ENCODE measurements around the gene REEP1.
A peak's percentile ranks its signal among the peaks of the same experiment; 100 is the strongest.
"Not testable (repeated sequence)": the region's sequence is repeated elsewhere in the genome, so short reads cannot be mapped to it uniquely, and the experiment has no call there.

Gene REEP1

GRCh38 chr2:86200564-86200963, 136.9 kb downstream of the REEP1 start:
- not testable (repeated sequence) for DNase-seq (ENCODE audit: low read depth in 1 of 2, low spot score in 1 of 2)

- no peak for DNase-seq (ENCODE audit: low read depth in 1 of 2, low spot score in 1 of 2)
Measured at GRCh38 chr2:86199834-86200177, 137.6 kb downstream of the REEP1 start.

- DNase-seq (ENCODE audit: low read depth in 1 of 2, low spot score in 1 of 2): no peak
Measured at GRCh38 chr2:86195808-86196387, 141.5 kb downstream of the REEP1 start.

- DNase-seq (ENCODE audit: low read depth in 1 of 2, low spot score in 1 of 2): peak; percentile 84 to 95
Measured at GRCh38 chr2:86195055-86195807, 142.2 kb downstream of the REEP1 start, which contains the start of gene IMMT. TSS of gene IMMT (minus strand) at chr2:86195462. CDS start at chr2:86195382, 80 bp downstream.

- DNase-seq (ENCODE audit: low read depth in 1 of 2, low spot score in 1 of 2): no peak
Measured at GRCh38 chr2:86194751-86195054, 142.7 kb downstream of the REEP1 start.

- DNase-seq (ENCODE audit: low read depth in 1 of 2, low spot score in 1 of 2): no peak
Measured at GRCh38 chr2:86193901-86194567, 143.4 kb downstream of the REEP1 start.

GRCh38 chr2:86189782-86190416, 147.5 kb downstream of the REEP1 start:
- no peak for DNase-seq (ENCODE audit: low read depth in 1 of 2, low spot score in 1 of 2)

- no peak for DNase-seq (ENCODE audit: low read depth in 1 of 2, low spot score in 1 of 2)
Measured at GRCh38 chr2:86186431-86186830, 151.0 kb downstream of the REEP1 start.

- DNase-seq (ENCODE audit: low read depth in 1 of 2, low spot score in 1 of 2): no peak
Measured at GRCh38 chr2:86185517-86186212, 151.8 kb downstream of the REEP1 start.

- no peak for DNase-seq (ENCODE audit: low read depth in 1 of 2, low spot score in 1 of 2)
Measured at GRCh38 chr2:86176597-86176996, 160.8 kb downstream of the REEP1 start.

- DNase-seq (ENCODE audit: low read depth in 1 of 2, low spot score in 1 of 2): no peak
Measured at GRCh38 chr2:86175828-86176227, 161.6 kb downstream of the REEP1 start.

- DNase-seq (ENCODE audit: low read depth in 1 of 2, low spot score in 1 of 2): no peak
Measured at GRCh38 chr2:86174445-86174844, 163.0 kb downstream of the REEP1 start.

- DNase-seq (ENCODE audit: low read depth in 1 of 2, low spot score in 1 of 2): no peak
Measured at GRCh38 chr2:86172610-86173009, 164.8 kb downstream of the REEP1 start.

GRCh38 chr2:86171295-86171694, 166.1 kb downstream of the REEP1 start:
- DNase-seq (ENCODE audit: low read depth in 1 of 2, low spot score in 1 of 2): no peak

GRCh38 chr2:86170449-86170848, 167.0 kb downstream of the REEP1 start:
- no peak for DNase-seq (ENCODE audit: low read depth in 1 of 2, low spot score in 1 of 2)
